GM23248 (cell line): ENCODE results near the gene TRAF3IP3. TPM values are rescaled to one million over a fixed set of nuclear protein-coding genes. Genes with fewer than 3 reads are reported as not detected.

Source experiments
- DNase-seq: peaks from one replicate; pipeline ENCODE4 v3.0.0-alpha.2; 2015
- H2AFZ ChIP-seq: fragments of 200-600 bp; sonication (generic); 2 replicates; pipeline ENCODE4 v1.6.1; 2016; ENCODE audit warnings: antibody characterized with exemption
- H3F3A ChIP-seq: fragments of 200-600 bp; sonication (generic); 2 replicates; pipeline ENCODE4 v1.6.1; 2016; ENCODE audit warnings: mild to moderate bottlenecking, antibody characterized with exemption, mixed run types; ENCODE audit not compliant: insufficient read depth
- H3K27ac ChIP-seq: fragments of 200-600 bp; sonication (generic); 2 replicates; pipeline ENCODE4 v1.5.1; 2016; ENCODE audit warnings: mild to moderate bottlenecking
- H3K27me3 ChIP-seq: fragments of 200-600 bp; sonication (generic); replicated peaks from 2 replicates; pipeline ENCODE4 v1.6.1; 2016; ENCODE audit warnings: mild to moderate bottlenecking; ENCODE audit not compliant: insufficient read depth
- H3K36me3 ChIP-seq: fragments of 200-600 bp; sonication (generic); 2 replicates; pipeline ENCODE4 v1.6.1; 2016; ENCODE audit warnings: low read depth, mild to moderate bottlenecking
- H3K4me1 ChIP-seq: fragments of 200-600 bp; sonication (generic); 2 replicates; pipeline ENCODE4 v1.6.1; 2016; ENCODE audit warnings: mild to moderate bottlenecking; ENCODE audit not compliant: insufficient read depth
- H3K4me2 ChIP-seq: fragments of 200-600 bp; sonication (generic); one replicate; pipeline ENCODE4 v1.6.1; 2016; ENCODE audit warnings: mild to moderate bottlenecking; ENCODE audit not compliant: unreplicated experiment
- H3K4me3 ChIP-seq: fragments of 200-600 bp; sonication (generic); 2 replicates; pipeline ENCODE4 v1.5.1; 2016; ENCODE audit warnings: mild to moderate bottlenecking
- H3K79me2 ChIP-seq: fragments of 200-600 bp; sonication (generic); 2 replicates; pipeline ENCODE4 v1.6.1; 2016; ENCODE audit warnings: mild to moderate bottlenecking; ENCODE audit not compliant: insufficient read depth
- H3K9ac ChIP-seq: fragments of 200-600 bp; sonication (generic); 2 replicates; pipeline ENCODE4 v1.6.1; 2016; ENCODE audit warnings: mild to moderate bottlenecking
- H3K9me2 ChIP-seq: fragments of 200-600 bp; sonication (generic); 2 replicates; pipeline ENCODE4 v1.6.1; 2016; ENCODE audit warnings: mixed run types, mild to moderate bottlenecking, moderate library complexity; ENCODE audit not compliant: insufficient read depth
- H3K9me3 ChIP-seq: fragments of 200-600 bp; sonication (generic); one replicate; pipeline ENCODE4 v1.6.1; 2017; ENCODE audit warnings: low read depth
- H4K20me1 ChIP-seq: fragments of 200-600 bp; sonication (generic); 2 replicates; pipeline ENCODE4 v1.6.0; 2016; ENCODE audit not compliant: insufficient read depth
- EZH2 ChIP-seq: fragments of 200-600 bp; sonication (generic); IDR thresholded peaks from 2 replicates; pipeline ENCODE4 v1.6.1; 2018; ENCODE audit warnings: antibody characterized with exemption, mild to moderate bottlenecking; ENCODE audit not compliant: insufficient read depth, poor library complexity, severe bottlenecking
- EZH2phosphoT487 ChIP-seq: fragments of 200-600 bp; sonication (generic); IDR thresholded peaks from 2 replicates; pipeline ENCODE4 v1.6.1; 2018; ENCODE audit warnings: antibody characterized with exemption, moderate library complexity, mild to moderate bottlenecking, low read depth; ENCODE audit not compliant: insufficient read depth
- WGBS, 2 experiments: methylation state at CpG; one replicate each; pipeline ENCODE4 v1.1.6; 2015 to 2017; ENCODE audit warnings: low lambda C conversion rate in 2 of 2, low coverage in 1 of 2; ENCODE audit errors: missing lambda C conversion rate in 2 of 2; 5-methylcytosine and 5-hydroxymethylcytosine counted together
- in situ Hi-C: fragments of 300-500 bp; cut with MboI; formaldehyde crosslinking; loops from 2 replicates; pipeline ENCODE4 v1.15.0; 2020
- polyA plus RNA-seq: library from polyadenylated mRNA; unstranded; fragments of >200 nt; fragmentation: Nextera tagmentation; extraction: Ambion mirVana; gene quantifications from 2 replicates; pipeline ENCODE4 v1.2.1, GENCODE V29; 2016
- total RNA-seq: library from RNA; depleted of rRNA; stranded (reverse); fragments of >200 nt; shearing (Covaris generic); gene quantifications from 2 replicates; pipeline ENCODE4 v1.2.3, GENCODE V29; 2014

TRAF3IP3 gene
- total and polyA plus RNA-seq, 2 experiments from 2014 or later: not detected

DNA sequence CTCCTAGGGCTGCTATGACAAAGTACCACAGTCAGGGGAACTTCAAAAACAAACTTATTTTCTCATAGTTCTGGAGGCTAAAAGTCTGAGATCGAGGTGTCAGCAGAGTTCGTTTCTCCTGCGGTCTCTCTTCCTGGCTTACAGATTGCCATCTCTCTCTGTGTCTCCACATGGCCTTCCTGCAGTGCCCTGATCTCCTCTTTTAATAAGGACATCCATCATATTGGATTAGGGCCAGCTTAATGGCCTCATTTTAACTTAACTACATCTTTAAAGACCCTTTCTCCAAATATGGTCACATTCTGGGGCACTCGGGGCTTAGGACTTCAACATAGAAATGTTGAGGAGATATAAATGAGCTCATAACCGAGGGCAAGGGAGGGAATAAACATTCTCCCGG lies 16.3 kb downstream of the TRAF3IP3 start:
- H3K79me2 ChIP-seq: no peaks in the 10 kb centered on the region
- H3K9ac ChIP-seq: no peak overlapping the region
- no peak overlapping the region for H2AFZ ChIP-seq
- H3K27me3 ChIP-seq: no peaks in the 10 kb centered on the region
- H3K9me3 ChIP-seq: no peaks in the 10 kb centered on the region
- H4K20me1 ChIP-seq: no peaks in the 10 kb centered on the region
- in situ Hi-C loops: no loop called here
- no peaks in the 10 kb centered on the region for H3K36me3 ChIP-seq
- H3K4me1 ChIP-seq: peaks cover 16% of the 10 kb centered on the region; the same call in 1 of the 2 replicates
- H3K27ac ChIP-seq: no peak overlapping the region
- H3K4me2 ChIP-seq: no peak overlapping the region
- no peaks in the 10 kb centered on the region for H3K9me2 ChIP-seq
- H3F3A ChIP-seq: peaks cover 12% of the 10 kb centered on the region
- H3K4me3 ChIP-seq: no peak overlapping the region
- DNase-seq: no peak
- TF ChIP-seq EZH2phosphoT487 (no peak), EZH2 (no peak)
- WGBS, 2 experiments: 70 to 74% methylated on average over 6 of the region's 6 CpGs

DNA sequence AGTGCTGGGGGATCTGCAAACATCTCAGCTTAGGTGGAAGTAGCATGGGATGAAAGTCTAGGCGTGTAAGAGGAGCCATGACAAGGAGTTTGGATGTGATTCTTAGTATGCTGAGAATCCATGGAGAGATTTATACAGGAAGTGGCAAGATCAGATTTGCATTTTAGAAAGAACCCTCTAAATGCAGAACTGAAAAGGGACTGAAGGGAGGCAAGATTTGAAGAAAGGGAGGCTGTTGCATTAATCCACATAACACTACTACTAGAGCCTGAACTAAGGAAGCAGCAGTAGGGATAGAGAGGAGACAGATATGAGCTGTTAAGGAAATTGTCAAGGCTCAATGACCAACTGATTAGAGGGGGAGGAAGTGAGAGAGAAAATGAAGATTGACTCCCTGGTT lies 18.7 kb downstream of the TRAF3IP3 start:
- in situ Hi-C loops: no loop called here
- no peak for DNase-seq
- 67 to 86% methylated on average over 1 of the region's 1 CpG for WGBS, 2 experiments

DNA sequence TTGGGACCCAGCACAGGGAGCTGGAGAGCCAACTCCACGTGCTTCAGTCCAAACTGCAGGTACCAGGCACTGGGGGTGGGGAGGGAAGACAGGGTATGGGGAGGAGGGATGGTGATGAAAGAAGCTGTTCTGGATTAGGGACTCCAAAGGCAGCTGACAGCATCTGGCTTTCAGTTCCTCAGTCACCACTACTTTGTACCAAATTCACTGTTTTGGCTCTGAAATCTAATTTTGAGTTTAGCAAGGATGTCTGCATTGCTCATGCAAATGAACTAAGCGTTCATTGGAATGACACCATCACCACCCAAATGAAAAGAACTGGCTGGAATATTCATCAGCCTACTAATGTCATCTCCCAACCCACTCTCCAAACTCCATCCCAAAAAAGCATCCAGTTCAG lies 19.8 kb downstream of the TRAF3IP3 start:
- no peaks in the 10 kb centered on the region for H3K27me3 ChIP-seq
- H3K4me2 ChIP-seq: no peak overlapping the region
- H3K36me3 ChIP-seq: no peaks in the 10 kb centered on the region
- DNase-seq: no peak
- H3F3A ChIP-seq: no peaks in the 10 kb centered on the region
- no peaks in the 10 kb centered on the region for H3K9me3 ChIP-seq
- in situ Hi-C loops: no loop called here
- H3K4me1 ChIP-seq: no peaks in the 10 kb centered on the region
- H3K4me3 ChIP-seq: no peak overlapping the region
- no peak overlapping the region for H3K9ac ChIP-seq
- no peak for TF ChIP-seq EZH2phosphoT487
- no peak for TF ChIP-seq EZH2
- H4K20me1 ChIP-seq: no peaks in the 10 kb centered on the region
- H3K9me2 ChIP-seq: no peaks in the 10 kb centered on the region
- 3 to 4% methylated on average over 2 of the region's 2 CpGs for WGBS, 2 experiments
- no peak overlapping the region for H2AFZ ChIP-seq
- H3K27ac ChIP-seq: no peak overlapping the region
- H3K79me2 ChIP-seq: no peaks in the 10 kb centered on the region

More for the DNA sequence above, 18.7 kb downstream of the TRAF3IP3 start:
- Histone ChIP-seq H3K27ac (no peak overlapping the region), H3K79me2 (no peaks in the 10 kb centered on the region), H4K20me1 (no peaks in the 10 kb centered on the region), H3K4me3 (no peak overlapping the region), H3F3A (0 out of 2 replicates have a peak, but pooled peaks cover 5% of the 10 kb centered on the region), H3K4me1 (peaks cover 6% of the 10 kb centered on the region; the same call in 1 of the 2 replicates), H3K27me3 (no peaks in the 10 kb centered on the region), H2AFZ (no peak overlapping the region), H3K9me2 (no peaks in the 10 kb centered on the region), H3K9ac (no peak overlapping the region), H3K4me2 (no peak overlapping the region), H3K9me3 (no peaks in the 10 kb centered on the region), H3K36me3 (no peaks in the 10 kb centered on the region)
- no peak for TF ChIP-seq EZH2phosphoT487
- no peak for TF ChIP-seq EZH2

DNA sequence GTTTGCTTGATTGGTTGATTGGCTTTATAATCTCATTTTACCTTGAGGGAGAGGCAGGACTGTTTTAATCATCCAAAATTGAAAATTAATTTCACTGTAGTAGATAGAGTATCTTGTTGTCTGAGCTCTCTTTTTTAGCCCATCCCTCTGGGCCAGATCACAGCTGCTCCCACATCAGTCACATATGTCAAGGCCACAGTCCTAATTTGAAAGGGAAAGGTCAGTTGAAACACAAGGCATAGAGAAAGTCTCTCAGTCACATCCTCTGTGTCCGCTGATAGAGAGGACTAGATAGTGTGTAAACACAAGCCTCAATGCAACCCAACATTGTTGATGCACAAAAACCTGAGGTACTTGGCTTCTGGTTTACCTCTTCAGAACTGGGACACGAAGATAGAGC lies 21.7 kb downstream of the TRAF3IP3 start:
- Histone ChIP-seq H3K36me3 (no peaks in the 10 kb centered on the region), H3K4me1 (no peaks in the 10 kb centered on the region), H3K4me3 (no peak overlapping the region), H3F3A (no peaks in the 10 kb centered on the region), H3K9me2 (no peaks in the 10 kb centered on the region), H3K4me2 (no peak overlapping the region), H2AFZ (no peak overlapping the region), H3K79me2 (peaks cover 8% of the 10 kb centered on the region), H3K27ac (no peak overlapping the region), H3K9ac (no peak overlapping the region), H3K27me3 (no peaks in the 10 kb centered on the region), H4K20me1 (no peaks in the 10 kb centered on the region), H3K9me3 (no peaks in the 10 kb centered on the region)
- 67 to 86% methylated on average over 2 of the region's 2 CpGs for WGBS, 2 experiments
- TF ChIP-seq EZH2phosphoT487 (no peak), EZH2 (no peak)
- no peak for DNase-seq
- in situ Hi-C loops: no loop called here

DNA sequence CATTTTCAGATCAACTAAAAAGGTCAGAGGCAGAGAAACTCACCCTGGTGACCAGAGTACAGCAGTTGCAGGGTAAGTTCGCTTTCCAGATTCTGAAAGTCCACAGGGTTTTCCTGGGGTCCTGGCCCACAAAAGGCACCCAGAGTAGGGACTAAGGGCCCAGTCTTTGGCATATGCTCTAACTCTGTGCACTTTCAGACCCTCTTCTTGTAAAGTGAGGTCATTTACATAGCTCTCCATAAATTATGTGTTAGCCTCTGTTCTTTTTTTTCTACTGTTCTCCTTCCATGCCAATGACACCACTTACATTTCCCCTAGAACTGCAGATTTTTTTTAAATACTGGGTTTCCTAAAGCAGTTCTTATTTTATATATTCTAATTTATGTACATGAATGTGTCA lies 22.2 kb downstream of the TRAF3IP3 start:
- Histone ChIP-seq H2AFZ (no peak overlapping the region), H3K4me1 (no peaks in the 10 kb centered on the region), H3K27ac (no peak overlapping the region), H3K4me3 (no peak overlapping the region), H3K9me2 (no peaks in the 10 kb centered on the region), H3K9ac (no peak overlapping the region), H3K9me3 (no peaks in the 10 kb centered on the region), H3F3A (no peaks in the 10 kb centered on the region), H3K79me2 (peaks cover 8% of the 10 kb centered on the region), H3K36me3 (no peaks in the 10 kb centered on the region), H4K20me1 (no peaks in the 10 kb centered on the region), H3K27me3 (no peaks in the 10 kb centered on the region), H3K4me2 (no peak overlapping the region)
- in situ Hi-C loops: no loop called here
- 100% methylated on average over 1 of the region's 1 CpG for WGBS, 2 experiments
- no peak for TF ChIP-seq EZH2
- no peak for TF ChIP-seq EZH2phosphoT487
- DNase-seq: no peak
